B cell (primary cell): ENCODE measurements around the gene PM20D2. TPM values are rescaled to one million over a fixed set of nuclear protein-coding genes. Genes with fewer than 3 reads are reported as not detected.

ENCODE experiments used
- ATAC-seq: fragments of 200-7000 bp; cut with Tn5 transposase; one replicate; pipeline ENCODE4 v1.10.0; 2021; ENCODE audit warnings: low read depth, mild to moderate bottlenecking, moderate number of reproducible peaks, moderate library complexity
- CTCF ChIA-PET: fragments of 350-600 bp; sonication (Branson Sonifier 250); formaldehyde crosslinking; loops from one replicate; lab custom pipeline; 2021; ENCODE audit warnings: antibody characterized with exemption, inconsistent platforms; lab: Charles Lee
- POLR2A ChIA-PET: fragments of 350-600 bp; sonication (Branson Sonifier 250); formaldehyde crosslinking; loops from one replicate; lab custom pipeline; 2021; ENCODE audit warnings: antibody characterized with exemption; lab: Charles Lee
- DNase-seq: peaks from one replicate; pipeline ENCODE4 v3.0.0; 2013
- H2AFZ ChIP-seq: 2 replicates; pipeline ENCODE4 v1.6.1; 2012; ENCODE audit warnings: mild to moderate bottlenecking, low read depth, low read length; ENCODE audit not compliant: insufficient read depth, poor library complexity, severe bottlenecking
- H3K27ac ChIP-seq, 2 donors: 1 replicate in 1 of 2; 2 replicates in 1 of 2; pipeline ENCODE4 v1.5.1; 2012 to 2013; ENCODE audit warnings: low read length in 2 of 2, mild to moderate bottlenecking in 2 of 2, moderate library complexity in 1 of 2
- H3K27me3 ChIP-seq, 4 experiments: fragments of 200-600 bp in 1 of 4; sonication (generic) in 1 of 4; replicated peaks in 1 of 4; 1 replicate in 2 of 4; 2 replicates in 2 of 4; pipeline versions ENCODE4 v1.6.1 to v1.7.0; 2013 to 2016; ENCODE audit warnings: low read length in 3 of 4, mild to moderate bottlenecking in 2 of 4, mixed read lengths in 1 of 4, moderate library complexity in 1 of 4; ENCODE audit not compliant: insufficient read depth in 4 of 4, control insufficient read depth in 3 of 4; ENCODE audit errors: control extremely low read depth in 1 of 4
- H3K36me3 ChIP-seq, 2 experiments: replicated peaks in 1 of 2; 1 replicate in 1 of 2; 2 replicates in 1 of 2; pipeline versions ENCODE4 v1.6.1 to v1.7.1; 2013; ENCODE audit warnings: low read length in 1 of 2; ENCODE audit not compliant: insufficient read depth in 2 of 2, control insufficient read depth in 1 of 2; ENCODE audit errors: control extremely low read depth in 1 of 2, extremely low read depth in 1 of 2
- H3K4me1 ChIP-seq, 2 donors: fragments of 200-600 bp in 1 of 2; sonication (generic) in 1 of 2; 1 replicate in 1 of 2; 2 replicates in 1 of 2; pipeline versions ENCODE4 v1.5.1 to v1.6.1; 2013 to 2017; ENCODE audit warnings: low read length in 2 of 2; ENCODE audit not compliant: control insufficient read depth in 2 of 2, insufficient read depth in 2 of 2
- H3K4me2 ChIP-seq: replicated peaks from 2 replicates; pipeline ENCODE3; 2012; ENCODE audit warnings: mild to moderate bottlenecking, low read depth, low read length; ENCODE audit not compliant: poor library complexity, severe bottlenecking
- H3K4me3 ChIP-seq, 5 experiments: fragments of 200-600 bp in 1 of 5; sonication (generic) in 1 of 5; 1 replicate in 3 of 5; 2 replicates in 2 of 5; pipeline versions ENCODE4 v1.5.1 to v1.7.0; 2011 to 2016; ENCODE audit warnings: low read length in 4 of 5, mild to moderate bottlenecking in 4 of 5, low read depth in 2 of 5, control low read depth in 1 of 5, moderate library complexity in 1 of 5; ENCODE audit not compliant: insufficient read depth in 1 of 5; ENCODE audit errors: control extremely low read depth in 1 of 5, extremely low read depth in 1 of 5
- H3K79me2 ChIP-seq: fragments of 200-600 bp; sonication (generic); one replicate; pipeline ENCODE4 v1.6.0; 2016; ENCODE audit warnings: low read length; ENCODE audit not compliant: control insufficient read depth, insufficient read depth
- H3K9ac ChIP-seq: fragments of 200-600 bp; sonication (generic); 2 replicates; pipeline ENCODE4 v1.6.1; 2017; ENCODE audit warnings: mild to moderate bottlenecking, low read length, moderate library complexity
- H3K9me3 ChIP-seq, 3 donors: one replicate each; pipeline versions ENCODE4 v1.6.1 to v1.7.1; 2013; ENCODE audit warnings: low read length in 2 of 3; ENCODE audit not compliant: control insufficient read depth in 2 of 3, insufficient read depth in 1 of 3; ENCODE audit errors: control extremely low read depth in 1 of 3
- H4K20me1 ChIP-seq: 2 replicates; pipeline ENCODE4 v1.6.0; 2012; ENCODE audit warnings: mild to moderate bottlenecking, low read length; ENCODE audit not compliant: insufficient read depth, control insufficient read depth, poor library complexity, severe bottlenecking
- H3K27ac Mint-ChIP-seq: one replicate; pipeline ENCODE4 v1.8.0; 2021; ENCODE audit warnings: mixed read lengths
- H3K27me3 Mint-ChIP-seq: one replicate; pipeline ENCODE4 v1.8.0; 2021; ENCODE audit warnings: mixed read lengths
- H3K4me1 Mint-ChIP-seq: one replicate; pipeline ENCODE4 v1.8.0; 2021; ENCODE audit warnings: mixed read lengths
- H3K4me3 Mint-ChIP-seq: one replicate; pipeline ENCODE4 v1.8.0; 2021; ENCODE audit warnings: mixed read lengths
- H3K9me3 Mint-ChIP-seq: one replicate; pipeline ENCODE4 v1.8.0; 2022; ENCODE audit warnings: mixed read lengths; ENCODE audit not compliant: insufficient read depth
- CTCF ChIP-seq: fragments of 200-600 bp; IDR thresholded peaks from one replicate; pipeline ENCODE4 v1.8.0; 2022; ENCODE audit warnings: antibody characterized with exemption, mild to moderate bottlenecking
- EZH2 ChIP-seq: IDR thresholded peaks from 2 replicates; pipeline ENCODE4 v1.6.1; 2012; ENCODE audit warnings: borderline replicate concordance, low read depth, mild to moderate bottlenecking, moderate library complexity, low read length; ENCODE audit not compliant: insufficient read depth, poor library complexity, severe bottlenecking
- WGBS: methylation state at CpG from one replicate; pipeline ENCODE4 v1.1.5; 2013; ENCODE audit warnings: missing lambda C conversion rate; ENCODE audit not compliant: insufficient coverage; 5-methylcytosine and 5-hydroxymethylcytosine counted together
- intact Hi-C: fragments of 100-400 bp; cut with micrococcal nuclease; formaldehyde crosslinking; loops from one replicate; pipeline ENCODE4 v1.10.0; 2022
- polyA plus RNA-seq: library from polyadenylated mRNA; depleted of rRNA; stranded (reverse); fragments of >200 nt; gene quantifications from 2 replicates; pipeline ENCODE4 v1.2.3, GENCODE V29; 2012
- total RNA-seq, 2 donors: library from RNA; stranded (reverse); fragments of 120-200 nt in 1 of 2; gene quantifications; 1 replicate in 1 of 2; 2 replicates in 1 of 2; pipeline versions ENCODE4 v1.2.3 to v1.2.4, GENCODE V29; 2013 to 2022

PM20D2 gene
- total and polyA plus RNA-seq, 2 donors (not counting 1 experiment from before 2014, with no cell fraction given), result 7.4 to 16.4 TPM

GRCh38 chr6:89138173-89138572, 7.7 kb upstream of the PM20D2 start:
- Histone ChIP-seq H3K4me2 (no peak overlapping the region), H3K27me3 (no peaks in the 10 kb centered on the region), H3K79me2 (no peaks in the 10 kb centered on the region), H3K4me3 (no peak overlapping the region), H4K20me1 (no peaks in the 10 kb centered on the region), H3K4me1 (no peaks in the 10 kb centered on the region), H3K9ac (no peak overlapping the region), H3K9me3 (no peaks in the 10 kb centered on the region), H2AFZ (no peak overlapping the region), H3K36me3 (no peaks in the 10 kb centered on the region), H3K27ac (no peak overlapping the region)
- TF ChIP-seq EZH2 (no peak), CTCF (no peak)
- no peaks in the 10 kb centered on the region for H3K27me3 Mint-ChIP-seq
- CTCF ChIA-PET, result interaction anchor here (0.7 to 1.2 kb wide), 2 partner anchors 16 to 58 kb away, joined by 3 to 4 read pairs; partner anchors contain the start of gene PNRC1
- WGBS, result no CpG with 5 or more reads among the region's 2 CpGs
- no peak overlapping the region for H3K4me3 Mint-ChIP-seq
- POLR2A ChIA-PET, result no interaction called here
- no peak for DNase-seq
- no peak for ATAC-seq
- no peak overlapping the region for H3K27ac Mint-ChIP-seq
- H3K4me1 Mint-ChIP-seq, result no peaks in the 10 kb centered on the region
- intact Hi-C loops, result no loop called here
- no peaks in the 10 kb centered on the region for H3K9me3 Mint-ChIP-seq

- intact Hi-C loops, result no loop called here
- Histone ChIP-seq H3K79me2 (no peaks in the 10 kb centered on the region), H3K4me2 (no peak overlapping the region), H3K27me3 (no peaks in the 10 kb centered on the region), H3K4me1 (no peaks in the 10 kb centered on the region), H3K27ac (no peak overlapping the region), H3K36me3 (no peaks in the 10 kb centered on the region), H3K4me3 (no peak overlapping the region), H4K20me1 (no peaks in the 10 kb centered on the region), H3K9me3 (no peaks in the 10 kb centered on the region), H3K9ac (no peak overlapping the region), H2AFZ (no peak overlapping the region)
- CTCF ChIA-PET, result no interaction called here
- no peak overlapping the region for H3K27ac Mint-ChIP-seq
- no peaks in the 10 kb centered on the region for H3K9me3 Mint-ChIP-seq
- WGBS, result 100% methylated on average over 3 of the region's 5 CpGs
- TF ChIP-seq CTCF, result no peak
- TF ChIP-seq EZH2, result no peak
- POLR2A ChIA-PET, result no interaction called here
- H3K27me3 Mint-ChIP-seq, result no peaks in the 10 kb centered on the region
- DNase-seq (no peak), ATAC-seq (no peak)
- no peak overlapping the region for H3K4me3 Mint-ChIP-seq
- H3K4me1 Mint-ChIP-seq, result peaks cover 5% of the 10 kb centered on the region
These were observed 6.1 kb upstream of the PM20D2 start for GRCh38 chr6:89139509-89140346.
